K562 (cell line): Measurements from ENCODE around the gene SNRNP200. TPM values are rescaled to one million over a fixed set of nuclear protein-coding genes. Genes with fewer than 3 reads are reported as not detected.

ENCODE experiments used
- ARID2 ChIP-seq: fragments of 450-650 bp; IDR thresholded peaks from 2 replicates; pipeline ENCODE4 v1.6.1; 2017; ENCODE audit warnings: antibody characterized with exemption, mild to moderate bottlenecking
- CTCF ChIP-seq, 3 experiments: IDR thresholded peaks in 2 of 3; conservative IDR thresholded peaks in 1 of 3; 2 replicates each; pipeline ENCODE4 v1.5.1; 2011 to 2012; ENCODE audit warnings: low read length in 3 of 3, mild to moderate bottlenecking in 3 of 3, control low read depth in 2 of 3, improper control_type of control experiment in 1 of 3, inconsistent platforms in 1 of 3, low read depth in 1 of 3, mixed read lengths in 1 of 3, moderate library complexity in 1 of 3; ENCODE audit not compliant: insufficient read depth in 2 of 3
- DACH1 ChIP-seq: fragments of 450-650 bp; IDR thresholded peaks from 2 replicates; pipeline ENCODE4 v1.6.1; 2018; ENCODE audit not compliant: partially characterized antibody
- DPF2 ChIP-seq: fragments of 450-650 bp; IDR thresholded peaks from 2 replicates; pipeline ENCODE4 v1.6.1; 2016
- ESRRB ChIP-seq: fragments of 250-450 bp; sonication (Bioruptor Pico); IDR thresholded peaks from 2 replicates; pipeline ENCODE4 v1.5.0; 2020; ENCODE audit warnings: mild to moderate bottlenecking, moderate library complexity, borderline replicate concordance
- FUS ChIP-seq: fragments of 200-400 bp; formaldehyde crosslinking; optimal IDR thresholded peaks from 2 replicates; pipeline ENCODE3; 2017; ENCODE audit warnings: low read depth, low read length
- GTF2F1 ChIP-seq: IDR thresholded peaks from 2 replicates; pipeline ENCODE4 v1.6.1; 2011; ENCODE audit warnings: low read depth, low read length, improper control_type of control experiment
- KLF6 ChIP-seq: fragments of 250-450 bp; sonication (Bioruptor Pico); IDR thresholded peaks from 2 replicates; pipeline ENCODE4 v1.4.0; 2020; ENCODE audit warnings: mild to moderate bottlenecking, moderate library complexity, borderline replicate concordance
- MAFK ChIP-seq: IDR thresholded peaks from 2 replicates; pipeline ENCODE4 v1.6.1; 2011; ENCODE audit warnings: low read length, improper control_type of control experiment
- MTA1 ChIP-seq: fragments of 450-650 bp; IDR thresholded peaks from 2 replicates; pipeline ENCODE4 v1.6.1; 2017; ENCODE audit warnings: borderline replicate concordance
- MXI1 ChIP-seq: IDR thresholded peaks from 2 replicates; pipeline ENCODE4 v1.6.1; 2011; ENCODE audit warnings: low read depth, mild to moderate bottlenecking, improper control_type of control experiment, low read length
- POLR2AphosphoS2 ChIP-seq: IDR thresholded peaks from 2 replicates; pipeline ENCODE4 v1.6.1; 2012; ENCODE audit warnings: low read length, improper control_type of control experiment
- RHOXF2B ChIP-seq: fragments of 250-450 bp; sonication (Bioruptor Pico); conservative IDR thresholded peaks from 2 replicates; pipeline ENCODE4 v1.5.1; 2021
- SAFB2 ChIP-seq: fragments of 200-400 bp; formaldehyde crosslinking; IDR thresholded peaks from 2 replicates; pipeline ENCODE4 v1.6.1; 2018; ENCODE audit warnings: borderline replicate concordance, low read length, low read depth, moderate library complexity; ENCODE audit not compliant: severe bottlenecking
- SFPQ ChIP-seq: fragments of 200-400 bp; formaldehyde crosslinking; IDR thresholded peaks from 2 replicates; pipeline ENCODE4 v1.6.1; 2017; ENCODE audit warnings: mild to moderate bottlenecking, low read depth, low read length, moderate library complexity
- TCF7 ChIP-seq: sonication (generic); IDR thresholded peaks from 2 replicates; pipeline ENCODE4 v1.6.1; 2016; ENCODE audit warnings: antibody characterized with exemption, borderline replicate concordance
- ZNF253 ChIP-seq: fragments of 250-450 bp; sonication (Bioruptor Pico); conservative IDR thresholded peaks from 2 replicates; pipeline ENCODE4 v1.6.1; 2021; ENCODE audit warnings: mild to moderate bottlenecking
- ZNF583 ChIP-seq: fragments of 250-450 bp; sonication (Bioruptor Pico); IDR thresholded peaks from 2 replicates; pipeline ENCODE4 v1.4.0; 2020
- ZNF766 ChIP-seq: fragments of 200-800 bp; sonication (Bioruptor generic); conservative IDR thresholded peaks from 2 replicates; pipeline ENCODE4 v1.6.1; 2016; ENCODE audit warnings: missing genetic modification characterization, missing compliant biosample characterization
- polyA plus RNA-seq, 8 experiments: library from polyadenylated mRNA; depleted of rRNA in 4 of 8; stranded (reverse) in 5 of 8; unstranded in 3 of 8; fragments of >200 nt; fragmentation: Nextera tagmentation in 2 of 8; fragmentation: Illumina TruSeq in 1 of 8; extraction: Ambion mirVana in 2 of 8; extraction: Trizol in 1 of 8; gene quantifications; 2 replicates each; pipeline versions ENCODE4 v1.2.1 to v1.2.3, GENCODE V29; 2011 to 2014; ENCODE audit warnings: inconsistent platforms in 1 of 8, missing spikeins in 1 of 8
- total RNA-seq, 7 experiments: library from RNA; depleted of rRNA in 6 of 7; stranded (reverse); fragments of >200 nt in 6 of 7; fragmentation: Illumina TruSeq in 2 of 7; extraction: Trizol in 2 of 7; gene quantifications; 2 replicates each; pipeline versions ENCODE4 v1.2.1 to v1.2.3, GENCODE V29; 2011 to 2021; ENCODE audit warnings: low replicate concordance in 1 of 7
- TF ChIP-seq, protein P1 (sequence below): fragments of 250-450 bp; sonication (Bioruptor Pico); IDR thresholded peaks from 2 replicates; pipeline ENCODE4 v1.8.0; 2021; ENCODE audit warnings: borderline replicate concordance, mild to moderate bottlenecking, moderate library complexity; ENCODE audit not compliant: poor library complexity, severe bottlenecking
- TF ChIP-seq, protein P2 (sequence below): sonication (generic); formaldehyde crosslinking; IDR thresholded peaks from 2 replicates; pipeline ENCODE4 v1.8.0; 2022; ENCODE audit warnings: mild to moderate bottlenecking, missing genetic modification reagents
- TF ChIP-seq, protein P3 (sequence below): fragments of 450-650 bp; formaldehyde crosslinking; IDR thresholded peaks from 2 replicates; pipeline ENCODE4 v1.4.0; 2020; ENCODE audit warnings: mild to moderate bottlenecking, moderate library complexity

Gene SNRNP200
- total and polyA plus RNA-seq, 9 of the 15 experiments (the other 6 are each of a cell fraction or from before 2014, with no cell fraction given): 76.1 to 231 (median 155) TPM

DNA sequence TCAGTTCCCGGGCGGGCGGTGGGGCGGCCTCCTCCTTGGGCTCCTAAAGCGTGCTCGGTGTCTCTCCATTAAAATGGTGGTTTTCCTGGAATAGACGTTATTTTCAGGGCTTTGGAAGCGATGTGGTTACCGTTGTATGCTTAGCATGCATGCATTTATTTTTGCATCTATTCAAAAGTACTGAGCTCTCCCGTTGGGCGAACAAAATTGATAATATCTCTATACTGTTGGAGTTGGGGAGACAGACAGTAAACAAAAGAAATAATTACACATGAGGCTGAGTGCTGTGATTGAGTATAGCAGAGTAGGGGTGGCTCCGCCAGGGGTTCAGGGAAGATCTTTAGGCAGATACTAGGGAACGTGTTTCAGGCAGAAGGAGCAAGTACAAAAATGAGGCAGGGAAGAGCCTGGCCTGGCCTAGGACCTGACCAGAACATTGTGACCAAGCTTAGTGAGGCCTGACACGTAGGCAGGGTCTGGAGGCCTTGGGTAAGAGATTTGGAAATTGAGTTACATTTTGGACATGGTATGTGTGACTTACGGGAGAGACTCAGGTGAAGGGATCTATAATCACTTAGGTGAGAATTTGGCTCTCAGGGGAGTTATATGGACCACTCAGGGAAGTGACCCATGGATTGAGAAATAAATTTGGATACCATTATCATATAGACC, 30.9 kb upstream of the SNRNP200 start (continued):
- TF ChIP-seq, protein P1, sequence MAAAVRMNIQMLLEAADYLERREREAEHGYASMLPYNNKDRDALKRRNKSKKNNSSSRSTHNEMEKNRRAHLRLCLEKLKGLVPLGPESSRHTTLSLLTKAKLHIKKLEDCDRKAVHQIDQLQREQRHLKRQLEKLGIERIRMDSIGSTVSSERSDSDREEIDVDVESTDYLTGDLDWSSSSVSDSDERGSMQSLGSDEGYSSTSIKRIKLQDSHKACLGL: no peak
- TF ChIP-seq RHOXF2B (no peak), DACH1 (no peak), KLF6 (no peak), MXI1 (peak; percentile 45; the same call in 1 of the 2 replicates), CTCF (IDR thresholded peaks at IDR 0.05 in 2 of 3, conservative IDR thresholded peaks at IDR 0.05 in 1 of 3; ENCODE audit: insufficient read depth in 2 of 3, low read depth in 1 of 3, low read length in 3 of 3) (no peak), ZNF583 (CRISPR knock-in tag) (no peak), POLR2AphosphoS2 (no peak), ESRRB (CRISPR knock-in tag) (no peak), ZNF253 (no peak), SAFB2 (no peak), FUS (no peak), DPF2 (peak; percentile 56), SFPQ (no peak), MAFK (no peak), ZNF766 (no peak), GTF2F1 (no peak), TCF7 (peak; percentile 13; the same call in 1 of the 2 replicates), ARID2 (no peak), MTA1 (no peak)
- TF ChIP-seq, protein P2, sequence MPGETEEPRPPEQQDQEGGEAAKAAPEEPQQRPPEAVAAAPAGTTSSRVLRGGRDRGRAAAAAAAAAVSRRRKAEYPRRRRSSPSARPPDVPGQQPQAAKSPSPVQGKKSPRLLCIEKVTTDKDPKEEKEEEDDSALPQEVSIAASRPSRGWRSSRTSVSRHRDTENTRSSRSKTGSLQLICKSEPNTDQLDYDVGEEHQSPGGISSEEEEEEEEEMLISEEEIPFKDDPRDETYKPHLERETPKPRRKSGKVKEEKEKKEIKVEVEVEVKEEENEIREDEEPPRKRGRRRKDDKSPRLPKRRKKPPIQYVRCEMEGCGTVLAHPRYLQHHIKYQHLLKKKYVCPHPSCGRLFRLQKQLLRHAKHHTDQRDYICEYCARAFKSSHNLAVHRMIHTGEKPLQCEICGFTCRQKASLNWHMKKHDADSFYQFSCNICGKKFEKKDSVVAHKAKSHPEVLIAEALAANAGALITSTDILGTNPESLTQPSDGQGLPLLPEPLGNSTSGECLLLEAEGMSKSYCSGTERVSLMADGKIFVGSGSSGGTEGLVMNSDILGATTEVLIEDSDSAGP (CRISPR knock-in tag): no peak
- TF ChIP-seq, protein P3, sequence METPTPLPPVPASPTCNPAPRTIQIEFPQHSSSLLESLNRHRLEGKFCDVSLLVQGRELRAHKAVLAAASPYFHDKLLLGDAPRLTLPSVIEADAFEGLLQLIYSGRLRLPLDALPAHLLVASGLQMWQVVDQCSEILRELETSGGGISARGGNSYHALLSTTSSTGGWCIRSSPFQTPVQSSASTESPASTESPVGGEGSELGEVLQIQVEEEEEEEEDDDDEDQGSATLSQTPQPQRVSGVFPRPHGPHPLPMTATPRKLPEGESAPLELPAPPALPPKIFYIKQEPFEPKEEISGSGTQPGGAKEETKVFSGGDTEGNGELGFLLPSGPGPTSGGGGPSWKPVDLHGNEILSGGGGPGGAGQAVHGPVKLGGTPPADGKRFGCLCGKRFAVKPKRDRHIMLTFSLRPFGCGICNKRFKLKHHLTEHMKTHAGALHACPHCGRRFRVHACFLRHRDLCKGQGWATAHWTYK (CRISPR knock-in tag): no peak
